WTC11 (cell line): Measurements from ENCODE around the gene PRR23E. TPM values are rescaled to one million over a fixed set of nuclear protein-coding genes. Genes with fewer than 3 reads are reported as not detected.

ENCODE experiments used
- ATAC-seq: fragments of 200-7000 bp; cut with Tn5 transposase; 2 replicates; pipeline ENCODE4 v1.10.0; 2021; ENCODE audit warnings: mild to moderate bottlenecking, moderate library complexity
- CTCF ChIA-PET: fragments of 300-600 bp; sonication (Branson Sonifier 250); formaldehyde crosslinking; loops from one replicate; lab custom pipeline; 2021; ENCODE audit warnings: antibody characterized with exemption; lab: Charles Lee
- POLR2A ChIA-PET: fragments of 350-600 bp; sonication (Branson Sonifier 250); formaldehyde crosslinking; loops from one replicate; lab custom pipeline; 2021; ENCODE audit warnings: antibody characterized with exemption; lab: Charles Lee
- DNase-seq: peaks from one replicate; pipeline ENCODE4 v3.0.0; 2021; ENCODE audit warnings: low spot score
- H3K27ac Mint-ChIP-seq: 2 replicates; pipeline ENCODE4 v1.8.0; 2021; ENCODE audit warnings: mixed read lengths
- H3K27me3 Mint-ChIP-seq: 2 replicates; pipeline ENCODE4 v1.8.0; 2021; ENCODE audit warnings: low read depth, mild to moderate bottlenecking, moderate library complexity, mixed read lengths
- H3K36me3 Mint-ChIP-seq: 2 replicates; pipeline ENCODE4 v1.8.0; 2021; ENCODE audit warnings: mixed read lengths
- H3K4me1 Mint-ChIP-seq: 2 replicates; pipeline ENCODE4 v1.8.0; 2022; ENCODE audit warnings: mixed read lengths
- H3K4me3 Mint-ChIP-seq: 2 replicates; pipeline ENCODE4 v1.8.0; 2021; ENCODE audit warnings: mild to moderate bottlenecking, moderate library complexity, mixed read lengths
- H3K9me3 Mint-ChIP-seq: 2 replicates; pipeline ENCODE4 v1.8.0; 2021; ENCODE audit warnings: mixed read lengths
- ETV6 ChIP-seq: sonication (generic); formaldehyde crosslinking; IDR thresholded peaks from 2 replicates; pipeline ENCODE4 v1.8.1; 2022; ENCODE audit warnings: mild to moderate bottlenecking, missing genetic modification reagents
- FOXJ3 ChIP-seq: sonication (generic); formaldehyde crosslinking; IDR thresholded peaks from 2 replicates; pipeline ENCODE4 v1.9.0; 2021; ENCODE audit warnings: missing genetic modification reagents, mild to moderate bottlenecking, borderline replicate concordance
- total RNA-seq: library from RNA; stranded (reverse); gene quantifications from 3 replicates; pipeline ENCODE4 v1.2.3, GENCODE V29; 2021
- TF ChIP-seq, protein P1 (sequence below): fragments of 250-450 bp; sonication (Bioruptor Pico); IDR thresholded peaks from 2 replicates; pipeline ENCODE4 v2.1.2; 2022; ENCODE audit warnings: mild to moderate bottlenecking, moderate library complexity
- TF ChIP-seq, protein P2 (sequence below): fragments of 200-600 bp; IDR thresholded peaks from 2 replicates; pipeline ENCODE4 v1.8.0; 2022; ENCODE audit warnings: antibody characterized with exemption
- TF ChIP-seq, protein P3 (sequence below): sonication (generic); formaldehyde crosslinking; IDR thresholded peaks from 2 replicates; pipeline ENCODE4 v1.8.1; 2023; ENCODE audit warnings: mild to moderate bottlenecking, missing genetic modification reagents, moderate library complexity
- TF ChIP-seq, protein P4 (sequence below): sonication (generic); formaldehyde crosslinking; IDR thresholded peaks from 2 replicates; pipeline ENCODE4 v1.8.1; 2023; ENCODE audit warnings: mild to moderate bottlenecking, missing genetic modification reagents, moderate library complexity
- TF ChIP-seq, protein P5 (sequence below): sonication (generic); formaldehyde crosslinking; IDR thresholded peaks from 2 replicates; pipeline ENCODE4 v1.8.1; 2023; ENCODE audit warnings: mild to moderate bottlenecking, missing genetic modification reagents, borderline replicate concordance
- TF ChIP-seq, protein P6 (sequence below): sonication (generic); formaldehyde crosslinking; IDR thresholded peaks from 2 replicates; pipeline ENCODE4 v1.8.0; 2022; ENCODE audit warnings: mild to moderate bottlenecking, missing genetic modification reagents
- TF ChIP-seq, protein P7 (sequence below): sonication (generic); formaldehyde crosslinking; IDR thresholded peaks from 2 replicates; pipeline ENCODE4 v1.8.0; 2022; ENCODE audit warnings: mild to moderate bottlenecking, missing genetic modification reagents

PRR23E gene
- total RNA-seq, 1 experiment from 2014 or later, result not detected

DNA sequence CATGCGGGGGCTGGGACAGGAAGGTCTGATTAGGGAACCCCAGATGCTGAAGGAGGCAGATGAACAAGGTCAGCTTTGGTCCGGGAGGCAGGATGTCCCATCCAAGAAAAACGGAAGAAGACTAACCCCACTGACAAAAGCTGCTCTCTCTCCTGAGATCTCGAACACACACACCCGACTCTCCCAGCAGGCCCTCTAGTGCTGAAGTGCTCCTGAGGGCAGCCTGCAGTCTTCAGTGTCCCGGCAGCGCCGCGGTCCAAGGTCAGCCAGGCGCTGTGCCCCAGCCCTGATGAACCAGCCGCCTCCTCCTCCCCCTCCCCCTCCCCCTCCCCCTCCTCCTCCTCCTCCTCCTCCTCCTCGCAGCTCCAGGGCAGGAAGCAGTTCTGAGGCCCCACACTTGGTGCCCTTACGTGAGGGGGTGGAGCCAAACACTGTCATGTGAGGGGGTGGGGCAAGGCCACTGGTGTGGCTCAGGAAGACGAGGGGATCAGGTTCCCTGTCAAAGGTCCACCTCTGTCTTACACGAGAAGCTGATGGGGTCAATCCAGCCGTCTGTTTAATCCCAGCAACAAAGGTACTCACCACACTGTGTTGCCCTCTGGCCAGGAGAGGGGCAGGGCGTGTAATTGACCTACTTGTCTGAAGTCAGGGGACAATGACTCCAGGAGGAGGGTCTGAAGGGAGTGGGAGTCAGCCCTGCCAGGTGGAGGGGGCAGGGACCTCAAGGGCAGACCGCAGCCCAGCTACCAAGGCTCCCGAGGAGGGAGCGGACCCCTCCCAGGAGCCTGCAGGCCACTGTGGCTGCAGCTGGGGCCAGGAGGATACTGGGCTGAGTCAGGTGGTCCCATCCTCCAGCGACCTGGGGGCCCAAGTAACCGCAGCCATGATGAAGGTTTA, 34.3 kb downstream of the PRR23E start:
- 0 out of 2 replicates have a peak, but pooled peaks cover 4% of the 10 kb centered on the region for H3K4me1 Mint-ChIP-seq
- POLR2A ChIA-PET, result interaction anchor here (0.7 kb wide), 1 partner anchor 68 kb away, joined by 3 read pairs; no protein-coding TSS in a partner anchor
- TF ChIP-seq, protein P1, sequence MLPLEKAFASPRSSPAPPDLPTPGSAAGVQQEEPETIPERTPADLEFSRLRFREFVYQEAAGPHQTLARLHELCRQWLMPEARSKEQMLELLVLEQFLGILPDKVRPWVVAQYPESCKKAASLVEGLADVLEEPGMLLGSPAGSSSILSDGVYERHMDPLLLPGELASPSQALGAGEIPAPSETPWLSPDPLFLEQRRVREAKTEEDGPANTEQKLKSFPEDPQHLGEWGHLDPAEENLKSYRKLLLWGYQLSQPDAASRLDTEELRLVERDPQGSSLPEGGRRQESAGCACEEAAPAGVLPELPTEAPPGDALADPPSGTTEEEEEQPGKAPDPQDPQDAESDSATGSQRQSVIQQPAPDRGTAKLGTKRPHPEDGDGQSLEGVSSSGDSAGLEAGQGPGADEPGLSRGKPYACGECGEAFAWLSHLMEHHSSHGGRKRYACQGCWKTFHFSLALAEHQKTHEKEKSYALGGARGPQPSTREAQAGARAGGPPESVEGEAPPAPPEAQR (CRISPR knock-in tag), result no peak
- TF ChIP-seq, protein P2, sequence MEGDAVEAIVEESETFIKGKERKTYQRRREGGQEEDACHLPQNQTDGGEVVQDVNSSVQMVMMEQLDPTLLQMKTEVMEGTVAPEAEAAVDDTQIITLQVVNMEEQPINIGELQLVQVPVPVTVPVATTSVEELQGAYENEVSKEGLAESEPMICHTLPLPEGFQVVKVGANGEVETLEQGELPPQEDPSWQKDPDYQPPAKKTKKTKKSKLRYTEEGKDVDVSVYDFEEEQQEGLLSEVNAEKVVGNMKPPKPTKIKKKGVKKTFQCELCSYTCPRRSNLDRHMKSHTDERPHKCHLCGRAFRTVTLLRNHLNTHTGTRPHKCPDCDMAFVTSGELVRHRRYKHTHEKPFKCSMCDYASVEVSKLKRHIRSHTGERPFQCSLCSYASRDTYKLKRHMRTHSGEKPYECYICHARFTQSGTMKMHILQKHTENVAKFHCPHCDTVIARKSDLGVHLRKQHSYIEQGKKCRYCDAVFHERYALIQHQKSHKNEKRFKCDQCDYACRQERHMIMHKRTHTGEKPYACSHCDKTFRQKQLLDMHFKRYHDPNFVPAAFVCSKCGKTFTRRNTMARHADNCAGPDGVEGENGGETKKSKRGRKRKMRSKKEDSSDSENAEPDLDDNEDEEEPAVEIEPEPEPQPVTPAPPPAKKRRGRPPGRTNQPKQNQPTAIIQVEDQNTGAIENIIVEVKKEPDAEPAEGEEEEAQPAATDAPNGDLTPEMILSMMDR, result no peak
- no peak for TF ChIP-seq FOXJ3 (CRISPR knock-in tag)
- TF ChIP-seq, protein P3, sequence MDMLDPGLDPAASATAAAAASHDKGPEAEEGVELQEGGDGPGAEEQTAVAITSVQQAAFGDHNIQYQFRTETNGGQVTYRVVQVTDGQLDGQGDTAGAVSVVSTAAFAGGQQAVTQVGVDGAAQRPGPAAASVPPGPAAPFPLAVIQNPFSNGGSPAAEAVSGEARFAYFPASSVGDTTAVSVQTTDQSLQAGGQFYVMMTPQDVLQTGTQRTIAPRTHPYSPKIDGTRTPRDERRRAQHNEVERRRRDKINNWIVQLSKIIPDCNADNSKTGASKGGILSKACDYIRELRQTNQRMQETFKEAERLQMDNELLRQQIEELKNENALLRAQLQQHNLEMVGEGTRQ (CRISPR knock-in tag), result peak; percentile 64
- TF ChIP-seq, protein P4, sequence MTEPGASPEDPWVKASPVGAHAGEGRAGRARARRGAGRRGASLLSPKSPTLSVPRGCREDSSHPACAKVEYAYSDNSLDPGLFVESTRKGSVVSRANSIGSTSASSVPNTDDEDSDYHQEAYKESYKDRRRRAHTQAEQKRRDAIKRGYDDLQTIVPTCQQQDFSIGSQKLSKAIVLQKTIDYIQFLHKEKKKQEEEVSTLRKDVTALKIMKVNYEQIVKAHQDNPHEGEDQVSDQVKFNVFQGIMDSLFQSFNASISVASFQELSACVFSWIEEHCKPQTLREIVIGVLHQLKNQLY (CRISPR knock-in tag), result no peak
- TF ChIP-seq, protein P5, sequence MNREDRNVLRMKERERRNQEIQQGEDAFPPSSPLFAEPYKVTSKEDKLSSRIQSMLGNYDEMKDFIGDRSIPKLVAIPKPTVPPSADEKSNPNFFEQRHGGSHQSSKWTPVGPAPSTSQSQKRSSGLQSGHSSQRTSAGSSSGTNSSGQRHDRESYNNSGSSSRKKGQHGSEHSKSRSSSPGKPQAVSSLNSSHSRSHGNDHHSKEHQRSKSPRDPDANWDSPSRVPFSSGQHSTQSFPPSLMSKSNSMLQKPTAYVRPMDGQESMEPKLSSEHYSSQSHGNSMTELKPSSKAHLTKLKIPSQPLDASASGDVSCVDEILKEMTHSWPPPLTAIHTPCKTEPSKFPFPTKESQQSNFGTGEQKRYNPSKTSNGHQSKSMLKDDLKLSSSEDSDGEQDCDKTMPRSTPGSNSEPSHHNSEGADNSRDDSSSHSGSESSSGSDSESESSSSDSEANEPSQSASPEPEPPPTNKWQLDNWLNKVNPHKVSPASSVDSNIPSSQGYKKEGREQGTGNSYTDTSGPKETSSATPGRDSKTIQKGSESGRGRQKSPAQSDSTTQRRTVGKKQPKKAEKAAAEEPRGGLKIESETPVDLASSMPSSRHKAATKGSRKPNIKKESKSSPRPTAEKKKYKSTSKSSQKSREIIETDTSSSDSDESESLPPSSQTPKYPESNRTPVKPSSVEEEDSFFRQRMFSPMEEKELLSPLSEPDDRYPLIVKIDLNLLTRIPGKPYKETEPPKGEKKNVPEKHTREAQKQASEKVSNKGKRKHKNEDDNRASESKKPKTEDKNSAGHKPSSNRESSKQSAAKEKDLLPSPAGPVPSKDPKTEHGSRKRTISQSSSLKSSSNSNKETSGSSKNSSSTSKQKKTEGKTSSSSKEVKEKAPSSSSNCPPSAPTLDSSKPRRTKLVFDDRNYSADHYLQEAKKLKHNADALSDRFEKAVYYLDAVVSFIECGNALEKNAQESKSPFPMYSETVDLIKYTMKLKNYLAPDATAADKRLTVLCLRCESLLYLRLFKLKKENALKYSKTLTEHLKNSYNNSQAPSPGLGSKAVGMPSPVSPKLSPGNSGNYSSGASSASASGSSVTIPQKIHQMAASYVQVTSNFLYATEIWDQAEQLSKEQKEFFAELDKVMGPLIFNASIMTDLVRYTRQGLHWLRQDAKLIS (CRISPR knock-in tag), result no peak
- TF ChIP-seq, protein P6, sequence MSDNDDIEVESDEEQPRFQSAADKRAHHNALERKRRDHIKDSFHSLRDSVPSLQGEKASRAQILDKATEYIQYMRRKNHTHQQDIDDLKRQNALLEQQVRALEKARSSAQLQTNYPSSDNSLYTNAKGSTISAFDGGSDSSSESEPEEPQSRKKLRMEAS, result no peak
- TF ChIP-seq, all 79 proteins: peak for 1
- ATAC-seq, result peak; percentile 94
- H3K4me3 Mint-ChIP-seq, result peak overlapping the region; percentile 22; the same call in 1 of the 2 replicates
- H3K27me3 Mint-ChIP-seq, result peaks cover 7% of the 10 kb centered on the region
- peak; percentile 45 for DNase-seq
- H3K27ac Mint-ChIP-seq, result no peak overlapping the region
- peaks cover 18% of the 10 kb centered on the region for H3K36me3 Mint-ChIP-seq
- CTCF ChIA-PET, result interaction anchor here (1.5 kb wide), 1 partner anchor 229 kb away, joined by 5 read pairs; no protein-coding TSS in a partner anchor
- H3K9me3 Mint-ChIP-seq, result peaks cover 55% of the 10 kb centered on the region

DNA sequence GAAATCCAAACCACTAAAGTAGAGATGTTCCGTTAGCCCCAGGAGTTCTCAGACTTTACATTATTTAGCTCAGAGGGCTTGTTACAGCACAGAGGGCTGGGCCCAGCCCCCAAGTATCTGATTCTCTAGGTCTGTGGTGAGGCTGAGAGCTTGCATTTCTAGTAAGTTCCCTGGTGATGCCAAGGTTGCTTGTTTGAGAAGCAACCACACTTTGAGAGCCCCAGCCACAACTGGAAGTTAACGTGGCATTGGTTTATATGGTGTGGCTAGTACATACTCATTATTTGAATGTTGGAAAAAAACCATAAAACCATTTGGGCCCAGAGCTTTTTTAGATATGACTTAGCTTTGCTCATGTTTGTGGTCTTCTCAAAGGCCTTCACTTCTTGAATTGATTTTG, 35.9 kb downstream of the PRR23E start:
- POLR2A ChIA-PET, result no interaction called here
- H3K36me3 Mint-ChIP-seq, result peaks cover 18% of the 10 kb centered on the region
- ATAC-seq, result no peak

More for the DNA sequence above, 35.9 kb downstream of the PRR23E start:
- peaks cover 55% of the 10 kb centered on the region for H3K9me3 Mint-ChIP-seq
- H3K4me1 Mint-ChIP-seq, result 0 out of 2 replicates have a peak, but pooled peaks cover 4% of the 10 kb centered on the region
- CTCF ChIA-PET, result interaction anchor here (1.0 kb wide), 1 partner anchor 346 kb away, joined by 3 read pairs; no protein-coding TSS in a partner anchor
- DNase-seq, result no peak
- TF ChIP-seq ETV6 (CRISPR knock-in tag), result no peak
- TF ChIP-seq, protein P7, sequence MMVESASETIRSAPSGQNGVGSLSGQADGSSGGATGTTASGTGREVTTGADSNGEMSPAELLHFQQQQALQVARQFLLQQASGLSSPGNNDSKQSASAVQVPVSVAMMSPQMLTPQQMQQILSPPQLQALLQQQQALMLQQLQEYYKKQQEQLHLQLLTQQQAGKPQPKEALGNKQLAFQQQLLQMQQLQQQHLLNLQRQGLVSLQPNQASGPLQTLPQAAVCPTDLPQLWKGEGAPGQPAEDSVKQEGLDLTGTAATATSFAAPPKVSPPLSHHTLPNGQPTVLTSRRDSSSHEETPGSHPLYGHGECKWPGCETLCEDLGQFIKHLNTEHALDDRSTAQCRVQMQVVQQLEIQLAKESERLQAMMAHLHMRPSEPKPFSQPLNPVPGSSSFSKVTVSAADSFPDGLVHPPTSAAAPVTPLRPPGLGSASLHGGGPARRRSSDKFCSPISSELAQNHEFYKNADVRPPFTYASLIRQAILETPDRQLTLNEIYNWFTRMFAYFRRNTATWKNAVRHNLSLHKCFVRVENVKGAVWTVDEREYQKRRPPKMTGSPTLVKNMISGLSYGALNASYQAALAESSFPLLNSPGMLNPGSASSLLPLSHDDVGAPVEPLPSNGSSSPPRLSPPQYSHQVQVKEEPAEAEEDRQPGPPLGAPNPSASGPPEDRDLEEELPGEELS, result no peak
- peaks cover 10% of the 10 kb centered on the region for H3K27me3 Mint-ChIP-seq
- H3K27ac Mint-ChIP-seq, result no peak overlapping the region
- no peak overlapping the region for H3K4me3 Mint-ChIP-seq
